HepG2 (cell line): ENCODE data around the gene ATP2A2. TPM values are rescaled to one million over a fixed set of nuclear protein-coding genes. Genes with fewer than 3 reads are reported as not detected.
A peak's percentile ranks its signal among the peaks of the same experiment; 100 is the strongest.
"Not testable (repeated sequence)": the region's sequence is repeated elsewhere in the genome, so short reads cannot be mapped to it uniquely, and the experiment has no call there.

ENCODE experiments used
- ATAC-seq: fragments of 200-7000 bp; cut with Tn5 transposase; 3 replicates; pipeline ENCODE4 v1.9.1; 2020; ENCODE audit warnings: mild to moderate bottlenecking, moderate library complexity
- BruUV-seq: library from RNA; stranded (reverse); fragments of 400-500 nt; replicated peaks from 2 replicates; lab custom pipeline; 2021; lab: Mats Ljungman, UMichigan
- CTCF ChIA-PET: fragments of 300-600 bp; formaldehyde crosslinking; extraction: SDS; loops from one replicate; lab custom pipeline; 2021; ENCODE audit warnings: low total read pairs, inconsistent platforms, low intra/inter-chr PET ratio; lab: Yijun Ruan, JAX
- POLR2A ChIA-PET: fragments of 350-600 bp; sonication (Branson Sonifier 250); formaldehyde crosslinking; loops from one replicate; lab custom pipeline; 2020; ENCODE audit warnings: antibody characterized with exemption, inconsistent platforms; lab: Yijun Ruan, JAX
- DNase-seq: peaks from one replicate; pipeline ENCODE4 v3.0.0-alpha.2; 2015; ENCODE audit warnings: low spot score
- FAIRE-seq: peaks from 3 replicates; lab custom pipeline; 2011; peaks lifted over from hg19 to GRCh38; lab: Jason Lieb, UNC
- H2AFZ ChIP-seq: one replicate; pipeline ENCODE4 v1.6.1; 2011; ENCODE audit warnings: low read length, inconsistent platforms
- H3K27ac ChIP-seq: fragments of 300-600 bp; 3 replicates; pipeline ENCODE4 v1.8.0; 2011; ENCODE audit warnings: mixed run types, mild to moderate bottlenecking, mixed read lengths, low read length, inconsistent platforms; ENCODE audit not compliant: insufficient read depth; ENCODE audit errors: extremely low read length
- H3K27me3 ChIP-seq, 2 experiments: fragments of 200-600 bp in 1 of 2; 2 replicates in 1 of 2; 3 replicates in 1 of 2; pipeline versions ENCODE4 v1.6.0 to v1.8.0; 2011; ENCODE audit warnings: low read length in 2 of 2, mild to moderate bottlenecking in 2 of 2, moderate library complexity in 2 of 2, inconsistent platforms in 1 of 2; ENCODE audit not compliant: insufficient read depth in 2 of 2, control insufficient read depth in 1 of 2
- H3K36me3 ChIP-seq, 2 experiments: fragments of 200-600 bp in 1 of 2; replicated peaks in 1 of 2; 2 replicates in 1 of 2; 3 replicates in 1 of 2; pipeline versions ENCODE4 v1.5.1 to v1.8.0; 2011; ENCODE audit warnings: low read length in 2 of 2, inconsistent platforms in 1 of 2; ENCODE audit not compliant: insufficient read depth in 2 of 2, control insufficient read depth in 1 of 2
- H3K4me1 ChIP-seq: 2 replicates; pipeline ENCODE4 v1.5.1; 2012; ENCODE audit warnings: low read length, inconsistent platforms; ENCODE audit not compliant: insufficient read depth
- H3K4me2 ChIP-seq: 2 replicates; pipeline ENCODE4 v1.6.0; 2011; ENCODE audit warnings: low read depth, low read length, inconsistent platforms
- H3K4me3 ChIP-seq, 3 experiments: fragments of 200-600 bp in 1 of 3; sonication (generic), shearing (Covaris generic) in 1 of 3; replicated peaks in 1 of 3; 2 replicates each; pipeline ENCODE4 v1.5.1; 2011 to 2016; ENCODE audit warnings: low read length in 3 of 3, inconsistent platforms in 2 of 3, low read depth in 2 of 3, mild to moderate bottlenecking in 2 of 3, control low read depth in 1 of 3, mixed read lengths in 1 of 3; ENCODE audit not compliant: insufficient read depth in 1 of 3
- H3K79me2 ChIP-seq: one replicate; pipeline ENCODE4 v1.6.1; 2011; ENCODE audit warnings: low read length, inconsistent platforms; ENCODE audit not compliant: insufficient read depth
- H3K9ac ChIP-seq: 2 replicates; pipeline ENCODE4 v1.6.0; 2011; ENCODE audit warnings: mild to moderate bottlenecking, low read depth, low read length, inconsistent platforms; ENCODE audit not compliant: insufficient read depth
- H3K9me3 ChIP-seq: 2 replicates; pipeline ENCODE4 v1.5.1; 2012; ENCODE audit warnings: mild to moderate bottlenecking, low read length
- H4K20me1 ChIP-seq: 2 replicates; pipeline ENCODE4 v1.6.0; 2011; ENCODE audit warnings: inconsistent platforms, mild to moderate bottlenecking, low read length, moderate library complexity; ENCODE audit not compliant: insufficient read depth
- ARNTL ChIP-seq: sonication (generic); formaldehyde crosslinking; IDR thresholded peaks from 2 replicates; pipeline ENCODE4 v1.4.0; 2020; ENCODE audit warnings: mild to moderate bottlenecking, missing genetic modification reagents
- GATAD1 ChIP-seq: IDR thresholded peaks from 2 replicates; pipeline ENCODE4 v1.6.1; 2016; ENCODE audit warnings: missing genetic modification reagents, missing compliant biosample characterization
- MLX ChIP-seq: IDR thresholded peaks from 2 replicates; pipeline ENCODE4 v1.6.1; 2016
- NFYB ChIP-seq: sonication (generic); formaldehyde crosslinking; IDR thresholded peaks from 2 replicates; pipeline ENCODE4 v1.4.0; 2020; ENCODE audit warnings: missing genetic modification reagents
- ZBED4 ChIP-seq: sonication (generic); formaldehyde crosslinking; IDR thresholded peaks from 2 replicates; pipeline ENCODE4 v1.4.0; 2020; ENCODE audit warnings: missing genetic modification reagents, borderline replicate concordance
- ZNF121 ChIP-seq: sonication (generic); formaldehyde crosslinking; IDR thresholded peaks from 2 replicates; pipeline ENCODE4 v1.5.0; 2020; ENCODE audit warnings: mild to moderate bottlenecking, missing genetic modification reagents
- ZNF343 ChIP-seq: sonication (generic); formaldehyde crosslinking; IDR thresholded peaks from 2 replicates; pipeline ENCODE4 v1.4.0; 2020; ENCODE audit warnings: mild to moderate bottlenecking, missing genetic modification reagents
- ZNF816 ChIP-seq: sonication (generic); formaldehyde crosslinking; IDR thresholded peaks from 2 replicates; pipeline ENCODE4 v1.8.0; 2022; ENCODE audit warnings: missing genetic modification reagents, mild to moderate bottlenecking, borderline replicate concordance
- WGBS: methylation state at CpG from one replicate; pipeline ENCODE4 v1.1.6; 2017; ENCODE audit warnings: low lambda C conversion rate; 5-methylcytosine and 5-hydroxymethylcytosine counted together
- in situ Hi-C: cut with HindIII; loops from 2 replicates; pipeline ENCODE4 v1.10.0; 2017; ENCODE audit warnings: low pct_unique_long_range_greater_than_20kb; ENCODE audit not compliant: extremely low pct_ligation_motif_present
- intact Hi-C: fragments of 100-400 bp; cut with micrococcal nuclease; formaldehyde crosslinking; loops from one replicate; pipeline ENCODE4 v1.10.0; 2022; ENCODE audit not compliant: unreplicated experiment
- polyA plus RNA-seq, 8 experiments: library from polyadenylated mRNA; depleted of rRNA in 3 of 8; stranded (reverse) in 7 of 8; unstranded in 1 of 8; fragments of >200 nt; fragmentation: Illumina TruSeq in 4 of 8; extraction: Trizol in 4 of 8; gene quantifications; 2 replicates each; pipeline versions ENCODE4 v1.2.1 to v1.2.3, GENCODE V29; 2011 to 2016; ENCODE audit warnings: low read depth in 4 of 8, missing spikeins in 1 of 8, mixed read lengths in 1 of 8; ENCODE audit not compliant: insufficient read depth in 1 of 8
- total RNA-seq, 5 experiments: library from RNA; depleted of rRNA; stranded (reverse); fragments of >200 nt; fragmentation: Illumina TruSeq; extraction: Trizol; gene quantifications; 2 replicates each; pipeline ENCODE4 v1.2.3, GENCODE V29; 2016; ENCODE audit warnings: low read depth in 1 of 5
- TF ChIP-seq, protein P1 (sequence below): IDR thresholded peaks from 2 replicates; pipeline ENCODE4 v1.6.1; 2016; ENCODE audit warnings: missing biosample characterization, missing genetic modification reagents, low read depth

The ATP2A2 gene
- total and polyA plus RNA-seq, 2 of the 13 experiments (the other 11 are each of a cell fraction or from before 2014, with no cell fraction given): 35.4 to 85.5 TPM

DNA sequence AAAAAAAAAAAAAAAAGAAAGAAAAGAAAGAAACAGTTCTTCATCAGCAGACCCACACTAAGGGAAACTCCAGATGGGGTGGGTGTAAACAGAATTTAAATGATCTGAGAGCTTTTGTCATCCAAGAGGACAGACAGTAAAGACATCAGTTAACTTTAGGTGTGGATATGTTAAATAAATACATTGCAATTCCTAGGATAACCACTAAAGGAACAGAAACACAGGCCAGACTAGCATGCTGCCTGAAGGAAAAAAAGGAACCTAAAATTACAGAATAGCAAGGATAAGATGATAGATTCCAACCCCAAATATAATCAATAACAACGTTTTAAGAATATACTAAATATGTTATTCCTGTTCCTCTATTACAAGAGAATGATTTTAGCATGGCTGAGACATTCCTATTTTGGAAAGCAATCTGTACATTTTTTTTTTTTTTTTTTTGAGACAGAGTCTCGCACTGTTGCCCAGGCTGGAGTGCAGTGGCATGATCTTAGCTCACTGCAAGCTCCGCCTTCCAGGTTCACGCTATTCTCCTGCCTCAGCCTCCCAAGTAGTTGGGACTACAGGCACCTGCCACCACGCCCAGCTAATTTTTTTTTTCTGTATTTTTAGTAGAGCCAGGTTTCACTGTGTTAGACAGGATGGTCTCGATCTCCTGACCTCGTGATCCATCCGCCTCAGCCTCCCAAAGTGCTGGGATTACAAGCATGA is 77.5 kb downstream of the ATP2A2 start:
- H3K9me3 ChIP-seq, H3K4me1 ChIP-seq, H3K79me2 ChIP-seq, H3K4me3 ChIP-seq, CTCF ChIA-PET, H3K9ac ChIP-seq, in situ Hi-C loops, H3K4me2 ChIP-seq, H3K27ac ChIP-seq, H3K36me3 ChIP-seq, FAIRE-seq, H4K20me1 ChIP-seq, DNase-seq, BruUV-seq, H3K27me3 ChIP-seq, H2AFZ ChIP-seq: not testable (repeated sequence)
- WGBS: 31% methylated on average over 8 of the region's 8 CpGs
- intact Hi-C loops: loop anchor here (5.0 kb wide), 1 partner anchor 74 kb away; no protein-coding TSS in a partner anchor
- POLR2A ChIA-PET: interaction anchor here (0.7 kb wide), 1 partner anchor 110 kb away, joined by 3 read pairs; no protein-coding TSS in a partner anchor
- peak; percentile 20; the same call in 1 of the 2 replicates for TF ChIP-seq ZNF121 (CRISPR knock-in tag)
- ATAC-seq: peak; percentile 49

- no peak for DNase-seq
- Histone ChIP-seq H3K9ac (no peak overlapping the region), H3K9me3 (no peaks in the 10 kb centered on the region), H4K20me1 (no peaks in the 10 kb centered on the region), H3K4me2 (no peak overlapping the region), H3K27me3 (no peaks in the 10 kb centered on the region), H3K79me2 (no peaks in the 10 kb centered on the region), H3K4me3 (no peak overlapping the region), H3K27ac (no peak overlapping the region), H3K36me3 (no peaks in the 10 kb centered on the region), H3K4me1 (peaks cover 12% of the 10 kb centered on the region), H2AFZ (no peak overlapping the region)
- no TSS peak for BruUV-seq
- no peak for ATAC-seq
- no peak for FAIRE-seq
- in situ Hi-C loops: no loop called here
- ChIA-PET CTCF (no interaction called here), POLR2A (no interaction called here)
- no peak for TF ChIP-seq ARNTL (CRISPR knock-in tag)
- TF ChIP-seq ZBED4: no peak
- TF ChIP-seq GATAD1: no peak
- no peak for TF ChIP-seq ZNF343 (CRISPR knock-in tag)
- TF ChIP-seq, protein P1, sequence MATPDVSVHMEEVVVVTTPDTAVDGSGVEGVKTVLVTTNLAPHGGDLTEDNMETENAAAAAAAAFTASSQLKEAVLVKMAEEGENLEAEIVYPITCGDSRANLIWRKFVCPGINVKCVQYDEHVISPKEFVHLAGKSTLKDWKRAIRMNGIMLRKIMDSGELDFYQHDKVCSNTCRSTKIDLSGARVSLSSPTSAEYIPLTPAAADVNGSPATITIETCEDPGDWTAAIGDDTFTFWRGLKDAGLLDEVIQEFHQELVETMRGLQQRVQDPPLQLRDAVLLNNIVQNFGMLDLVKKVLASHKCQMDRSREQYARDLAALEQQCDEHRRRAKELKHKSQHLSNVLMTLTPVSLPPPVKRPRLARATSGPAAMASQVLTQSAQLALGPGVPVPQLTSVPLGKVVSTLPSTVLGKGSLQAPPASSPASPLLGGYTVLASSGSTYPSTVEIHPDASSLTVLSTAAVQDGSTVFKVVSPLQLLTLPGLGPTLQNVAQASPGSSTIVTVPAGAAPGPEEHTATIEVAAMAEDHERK: no peak
- TF ChIP-seq ZNF816: no peak
- TF ChIP-seq NFYB: no peak
- TF ChIP-seq MLX: no peak
- WGBS: 79% methylated on average over 1 of the region's 1 CpG
- intact Hi-C loops: no loop called here
Observed at GRCh38 chr12:110361216-110361615, 80.2 kb downstream of the ATP2A2 start.
